ENCODE measurements around the gene ARFGAP1. TPM values are rescaled to one million over a fixed set of nuclear protein-coding genes. Genes with fewer than 3 reads are reported as not detected.
"Not testable (repeated sequence)": the region's sequence is repeated elsewhere in the genome, so short reads cannot be mapped to it uniquely, and the experiment has no call there.

ARFGAP1 gene
- total RNA-seq, 2 experiments from 2014 or later: 73.4 to 77.6 TPM

DNA sequence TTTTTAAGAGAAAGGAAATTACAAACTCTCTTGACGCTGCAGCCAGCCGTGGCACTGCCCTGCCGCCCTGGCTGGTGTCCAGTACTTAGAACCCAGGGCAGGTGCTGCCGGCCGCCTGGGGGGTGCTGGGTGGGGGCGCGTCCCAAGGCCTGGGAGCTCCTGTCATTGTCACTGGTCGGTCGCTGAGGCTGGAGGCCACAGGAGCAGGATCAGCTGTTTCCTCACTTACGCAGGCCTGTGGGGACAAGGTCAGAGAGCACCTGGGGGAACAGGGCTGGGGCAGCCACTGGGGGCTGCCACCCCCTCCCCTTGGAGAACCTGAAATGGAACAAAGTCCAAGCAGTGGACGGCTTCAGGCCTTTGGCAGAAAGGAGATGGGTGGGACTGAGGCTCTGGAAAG lies 31.3 kb upstream of the ARFGAP1 start:
- Mint-ChIP-seq H3K4me1 (no peaks in the 10 kb centered on the region), H3K36me3 (ENCODE audit: low read depth) (no peaks in the 10 kb centered on the region), H3K9me3 (ENCODE audit: low read depth) (no peaks in the 10 kb centered on the region), H3K4me3 (no peak overlapping the region), H3K27ac (no peak overlapping the region), H3K27me3 (no peaks in the 10 kb centered on the region)
- ATAC-seq: no peak
- CTCF ChIA-PET: no interaction called here
- DNase-seq: no peak
- POLR2A ChIA-PET: no interaction called here
- intact Hi-C loops (cut with DNase I, micrococcal nuclease): no loop called here

DNA sequence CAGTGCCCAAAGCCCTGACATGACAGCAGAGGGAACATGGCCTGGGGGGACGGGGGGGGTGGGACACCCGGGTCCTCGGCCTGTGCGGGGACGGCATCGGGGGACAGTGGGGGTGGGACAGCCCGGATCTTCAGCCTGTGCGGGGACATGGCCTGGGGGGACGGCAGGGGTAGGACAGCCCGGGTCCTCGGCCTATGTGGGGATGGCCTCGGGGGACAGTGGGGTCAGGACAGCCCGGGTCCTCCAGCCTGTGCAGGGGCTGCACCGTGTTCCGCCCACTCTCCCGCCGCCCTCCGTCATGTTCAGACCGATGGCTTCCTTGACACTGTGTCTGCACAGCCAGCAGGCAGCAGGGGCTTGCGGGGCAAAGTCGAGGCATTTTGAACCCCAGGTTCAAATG lies 29.9 kb upstream of the ARFGAP1 start:
- Mint-ChIP-seq H3K4me1 (no peaks in the 10 kb centered on the region), H3K36me3 (ENCODE audit: low read depth) (no peaks in the 10 kb centered on the region), H3K9me3 (ENCODE audit: low read depth) (no peaks in the 10 kb centered on the region), H3K4me3 (no peak overlapping the region), H3K27ac (no peak overlapping the region), H3K27me3 (no peaks in the 10 kb centered on the region)
- CTCF ChIA-PET: interaction anchor here (1.0 kb wide), 1 partner anchor 35 kb away, joined by 5 read pairs; no protein-coding TSS in a partner anchor
- intact Hi-C loops (cut with DNase I, micrococcal nuclease): no loop called here
- DNase-seq (no peak), ATAC-seq (no peak)
- POLR2A ChIA-PET: no interaction called here

DNA sequence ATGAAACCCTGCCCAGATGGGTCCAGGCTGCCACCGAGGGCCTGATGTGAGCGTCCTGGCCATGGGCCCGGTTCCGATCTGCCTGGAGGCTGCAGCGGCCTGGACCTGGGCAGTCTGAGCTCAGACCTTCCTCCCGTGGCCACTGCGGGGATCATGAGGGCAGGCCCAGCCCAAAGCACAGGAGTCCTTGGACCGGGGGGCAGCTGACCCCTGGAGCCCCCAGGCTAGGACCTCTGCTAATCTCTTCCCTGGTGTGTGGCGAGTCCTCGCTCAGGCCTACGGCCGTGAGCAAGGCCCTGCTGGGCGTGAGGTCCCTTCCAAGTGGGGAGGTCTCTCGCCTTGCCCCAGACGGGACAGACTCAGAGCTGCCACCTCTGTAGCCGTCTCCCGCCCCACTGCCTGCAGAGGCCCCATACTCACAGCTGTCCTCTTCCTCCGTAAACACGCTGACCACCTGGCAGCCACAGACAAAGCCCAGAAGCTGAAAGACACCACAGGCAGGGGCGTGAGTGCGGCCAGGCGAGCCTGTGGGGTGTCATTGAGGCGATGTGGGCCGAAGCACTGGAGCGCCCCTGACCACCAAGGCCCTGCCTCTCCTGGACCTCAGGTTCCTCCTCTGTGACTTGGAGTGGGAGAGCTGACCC lies 28.9 kb upstream of the ARFGAP1 start:
- no peak for ATAC-seq
- Mint-ChIP-seq H3K36me3 (ENCODE audit: low read depth) (no peaks in the 10 kb centered on the region), H3K27ac (no peak overlapping the region), H3K27me3 (peaks cover 5% of the 10 kb centered on the region), H3K4me1 (no peaks in the 10 kb centered on the region), H3K4me3 (no peak overlapping the region), H3K9me3 (ENCODE audit: low read depth) (no peaks in the 10 kb centered on the region)
- ChIA-PET POLR2A (no interaction called here), CTCF (interaction anchor here (1.0 kb wide), 1 partner anchor 34 kb away, joined by 5 read pairs; no protein-coding TSS in a partner anchor)
- intact Hi-C loops (cut with DNase I, micrococcal nuclease): no loop called here
- DNase-seq: no peak

DNA sequence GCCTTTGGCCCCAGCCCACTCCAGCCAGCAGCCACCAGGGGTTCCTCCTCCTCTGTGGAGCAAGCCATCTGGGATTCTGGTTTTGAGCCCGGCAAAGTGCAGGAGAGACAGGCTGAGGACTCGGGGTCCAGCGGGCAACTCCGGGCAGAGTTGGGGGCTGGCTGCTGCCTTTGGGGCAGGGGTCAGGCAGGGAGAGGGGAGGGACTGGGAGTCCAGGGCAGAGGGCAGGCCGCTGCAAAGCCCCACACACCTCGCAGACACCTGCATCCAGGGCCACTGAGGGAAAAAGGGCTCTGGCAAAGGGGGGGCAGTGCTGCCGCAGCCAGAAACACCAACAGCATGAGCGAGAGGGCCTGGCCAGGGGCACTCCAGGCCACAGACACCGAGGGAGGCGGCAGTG lies 28.1 kb upstream of the ARFGAP1 start:
- no peaks in the 10 kb centered on the region for H3K36me3 Mint-ChIP-seq (ENCODE audit: low read depth)
- intact Hi-C loops (cut with DNase I, micrococcal nuclease): no loop called here
- ATAC-seq (no peak), DNase-seq (no peak)
- peaks cover 5% of the 10 kb centered on the region for H3K27me3 Mint-ChIP-seq
- H3K27ac Mint-ChIP-seq: no peak overlapping the region
- H3K4me3 Mint-ChIP-seq: no peak overlapping the region
- CTCF ChIA-PET: interaction anchor here (0.5 kb wide), 1 partner anchor 90 kb away, joined by 3 read pairs; no protein-coding TSS in a partner anchor
- no peaks in the 10 kb centered on the region for H3K4me1 Mint-ChIP-seq
- POLR2A ChIA-PET: no interaction called here
- H3K9me3 Mint-ChIP-seq (ENCODE audit: low read depth): no peaks in the 10 kb centered on the region

DNA sequence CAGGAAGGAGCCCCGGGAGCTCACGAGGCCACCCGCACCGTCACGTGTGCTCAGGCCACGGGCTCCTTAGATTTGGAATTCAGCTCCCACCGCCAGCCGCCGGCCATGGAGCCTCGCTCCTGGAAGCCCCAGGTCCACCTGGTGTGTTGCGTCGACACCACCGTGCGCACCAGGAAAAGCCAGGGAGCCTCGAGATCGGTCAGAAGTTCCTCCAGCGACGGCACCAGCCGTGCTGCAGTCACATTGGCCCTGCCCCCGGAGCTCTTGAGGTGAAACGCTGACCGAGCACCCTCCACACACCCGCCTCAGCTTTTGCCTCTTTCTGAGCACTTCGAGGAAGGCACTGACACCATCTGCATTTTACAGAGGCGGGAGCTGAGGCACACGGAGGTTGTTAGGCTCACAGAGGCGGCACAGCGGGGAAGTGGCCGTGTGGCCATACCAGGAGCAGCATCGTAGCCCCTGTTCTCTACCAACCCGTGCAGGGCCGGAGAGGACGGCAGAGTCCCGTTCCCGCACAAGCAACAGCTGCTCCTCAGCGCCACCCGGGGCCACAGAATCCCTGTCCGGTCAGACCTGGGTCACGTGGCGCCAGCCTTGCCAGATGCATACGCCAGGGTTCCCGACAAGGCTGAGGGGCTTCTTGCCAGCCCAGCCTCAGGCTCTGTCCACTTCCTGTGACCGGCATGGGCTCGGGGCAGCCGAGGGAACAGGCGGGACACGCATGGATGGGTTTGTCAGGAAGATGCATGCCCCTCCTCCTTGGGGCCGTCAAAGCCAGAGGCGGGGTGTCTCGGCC lies 25.9 kb upstream of the ARFGAP1 start:
- Mint-ChIP-seq H3K27me3 (peaks cover 13% of the 10 kb centered on the region), H3K4me1 (no peaks in the 10 kb centered on the region), H3K27ac (no peak overlapping the region), H3K4me3 (no peak overlapping the region), H3K36me3 (ENCODE audit: low read depth) (no peaks in the 10 kb centered on the region), H3K9me3 (ENCODE audit: low read depth) (no peaks in the 10 kb centered on the region)
- CTCF ChIA-PET: interaction anchor here (1.2 kb wide), 1 partner anchor 267 kb away, joined by 4 read pairs; no protein-coding TSS in a partner anchor
- intact Hi-C loops (cut with DNase I, micrococcal nuclease): no loop called here
- DNase-seq: no peak
- no peak for ATAC-seq
- POLR2A ChIA-PET: no interaction called here

DNA sequence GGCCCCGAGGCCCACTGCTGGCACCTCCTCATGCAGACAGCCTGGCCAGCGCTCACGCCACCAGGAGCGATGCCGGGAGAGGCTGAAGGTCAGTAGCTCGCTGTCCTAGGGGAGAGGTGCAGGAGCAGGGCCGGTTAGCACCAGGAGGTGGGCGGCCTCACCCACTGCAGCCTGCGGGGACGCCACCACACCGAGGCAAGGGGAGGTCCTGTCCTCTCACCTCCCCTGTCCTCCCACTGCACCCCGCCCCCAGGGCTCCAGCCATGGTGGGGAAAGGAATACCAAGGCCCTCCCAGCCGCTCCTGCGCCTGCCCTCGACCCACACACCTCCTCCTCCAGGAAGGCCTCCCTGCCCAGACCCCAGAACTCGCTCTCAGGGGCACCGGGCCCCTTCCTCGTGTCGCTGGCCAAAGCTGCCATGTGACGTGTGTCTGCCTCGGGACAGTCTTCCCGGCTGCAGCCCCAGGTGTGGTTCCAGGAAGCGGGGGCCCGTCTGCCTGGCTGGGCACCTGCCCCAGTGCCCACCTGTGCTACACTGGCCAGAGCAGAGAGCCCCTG lies 24.9 kb upstream of the ARFGAP1 start:
- Mint-ChIP-seq H3K27ac (no peak overlapping the region), H3K4me1 (no peaks in the 10 kb centered on the region), H3K4me3 (no peak overlapping the region), H3K27me3 (peaks cover 17% of the 10 kb centered on the region), H3K36me3 (ENCODE audit: low read depth) (no peaks in the 10 kb centered on the region), H3K9me3 (ENCODE audit: low read depth) (no peaks in the 10 kb centered on the region)
- POLR2A ChIA-PET: no interaction called here
- intact Hi-C loops (cut with DNase I, micrococcal nuclease): no loop called here
- no peak for DNase-seq
- ATAC-seq: no peak
- CTCF ChIA-PET: no interaction called here

DNA sequence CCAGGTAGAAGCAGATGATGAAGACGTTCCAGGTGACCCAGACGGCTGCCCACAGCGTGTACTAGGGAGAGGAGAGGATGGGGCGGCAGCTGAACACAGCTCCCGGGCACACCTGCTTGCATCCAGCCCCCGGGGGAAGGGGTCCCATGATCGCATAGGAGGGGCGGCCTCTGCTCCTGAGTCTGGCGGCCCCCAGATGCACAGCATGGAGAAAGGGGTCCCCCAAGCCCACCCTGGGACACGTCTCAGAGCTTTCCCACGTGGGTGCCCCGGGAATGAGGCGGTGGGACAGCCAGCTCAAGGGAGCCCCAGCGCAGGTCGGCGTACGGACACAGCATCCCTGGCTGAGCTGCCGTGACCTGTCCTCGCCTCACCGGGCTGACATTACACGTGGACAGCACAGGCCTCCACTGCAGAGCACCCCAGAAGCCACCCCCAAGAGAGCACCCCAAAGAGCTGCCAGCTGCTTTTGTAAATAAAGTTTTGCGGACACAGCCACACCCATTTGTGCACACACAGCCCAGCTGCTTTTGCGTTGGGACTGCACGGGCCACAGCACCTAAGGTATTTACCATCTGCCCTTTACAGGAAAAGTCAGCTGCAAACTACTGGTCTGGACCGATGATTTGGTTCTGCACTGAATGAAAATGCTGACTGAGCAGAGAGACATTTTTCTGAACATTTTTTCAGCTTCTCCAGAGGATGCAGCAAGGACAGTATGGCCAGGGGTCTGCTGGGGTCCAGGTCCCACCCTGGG lies 23.6 kb upstream of the ARFGAP1 start:
- POLR2A ChIA-PET: no interaction called here
- H3K27me3 Mint-ChIP-seq: peaks cover 22% of the 10 kb centered on the region
- CTCF ChIA-PET: interaction anchor here (1.0 kb wide), 1 partner anchor 26 kb away, joined by 4 read pairs; no protein-coding TSS in a partner anchor
- H3K27ac Mint-ChIP-seq: no peak overlapping the region
- no peak for ATAC-seq
- no peaks in the 10 kb centered on the region for H3K9me3 Mint-ChIP-seq (ENCODE audit: low read depth)
- no peak overlapping the region for H3K4me3 Mint-ChIP-seq
- no peaks in the 10 kb centered on the region for H3K36me3 Mint-ChIP-seq (ENCODE audit: low read depth)
- peaks cover 3% of the 10 kb centered on the region for H3K4me1 Mint-ChIP-seq
- intact Hi-C loops (cut with DNase I, micrococcal nuclease): no loop called here
- no peak for DNase-seq

DNA sequence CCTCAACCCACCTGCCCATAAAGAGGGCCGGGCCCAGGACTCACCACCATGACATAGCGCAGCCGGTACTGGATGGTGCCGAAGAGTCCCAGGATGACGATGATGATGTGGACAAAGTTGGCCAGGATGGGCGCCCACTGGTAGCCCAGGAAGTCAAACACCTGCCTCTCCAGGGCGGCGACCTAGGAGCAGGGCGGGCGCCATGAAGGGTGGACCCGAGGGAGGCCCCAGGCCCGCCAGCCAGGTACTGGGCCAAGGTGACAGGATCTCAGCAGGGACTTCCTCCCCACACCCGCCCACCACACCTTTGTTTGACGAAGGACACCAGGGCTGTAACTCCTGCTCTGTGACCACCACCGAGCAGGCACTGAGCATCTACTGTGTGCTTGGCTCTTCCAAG lies 22.7 kb upstream of the ARFGAP1 start:
- Mint-ChIP-seq H3K9me3 (ENCODE audit: low read depth) (no peaks in the 10 kb centered on the region), H3K4me3 (no peak overlapping the region), H3K36me3 (ENCODE audit: low read depth) (no peaks in the 10 kb centered on the region), H3K4me1 (peaks cover 3% of the 10 kb centered on the region), H3K27ac (no peak overlapping the region), H3K27me3 (peaks cover 24% of the 10 kb centered on the region)
- no peak for ATAC-seq
- ChIA-PET POLR2A (no interaction called here), CTCF (interaction anchor here (1.0 kb wide), 1 partner anchor 27 kb away, joined by 4 read pairs; no protein-coding TSS in a partner anchor)
- intact Hi-C loops (cut with DNase I, micrococcal nuclease): no loop called here
- no peak for DNase-seq

DNA sequence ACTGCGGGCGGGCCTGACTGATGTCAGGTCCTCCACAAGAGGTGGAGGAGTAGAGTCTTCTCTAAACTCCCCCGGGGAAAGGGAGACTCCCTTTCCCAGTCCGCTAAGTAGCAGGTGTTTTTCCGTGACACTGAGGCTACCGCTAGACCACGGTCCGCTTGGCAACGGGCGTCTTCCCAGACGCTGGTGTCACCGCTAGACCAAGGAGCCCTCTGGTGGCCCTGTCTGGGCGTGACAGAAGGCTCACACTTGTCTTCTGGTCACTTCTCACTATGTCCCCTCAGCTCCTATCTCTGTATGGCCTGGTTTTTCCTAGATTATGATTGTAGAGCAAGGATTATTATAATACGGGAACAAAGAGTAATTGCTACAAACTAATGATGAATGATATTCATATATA lies 21.3 kb upstream of the ARFGAP1 start:
- H3K4me1 Mint-ChIP-seq; H3K4me3 Mint-ChIP-seq; H3K27ac Mint-ChIP-seq; H3K9me3 Mint-ChIP-seq (ENCODE audit: low read depth); H3K36me3 Mint-ChIP-seq (ENCODE audit: low read depth); ATAC-seq; intact Hi-C loops (cut with DNase I, micrococcal nuclease); POLR2A ChIA-PET: not testable (repeated sequence)
- CTCF ChIA-PET: interaction anchor here (2.6 kb wide), 1 partner anchor 28 kb away, joined by 13 read pairs; no protein-coding TSS in a partner anchor
- peak; percentile 30 for DNase-seq
- peaks cover 32% of the 10 kb centered on the region for H3K27me3 Mint-ChIP-seq

DNA sequence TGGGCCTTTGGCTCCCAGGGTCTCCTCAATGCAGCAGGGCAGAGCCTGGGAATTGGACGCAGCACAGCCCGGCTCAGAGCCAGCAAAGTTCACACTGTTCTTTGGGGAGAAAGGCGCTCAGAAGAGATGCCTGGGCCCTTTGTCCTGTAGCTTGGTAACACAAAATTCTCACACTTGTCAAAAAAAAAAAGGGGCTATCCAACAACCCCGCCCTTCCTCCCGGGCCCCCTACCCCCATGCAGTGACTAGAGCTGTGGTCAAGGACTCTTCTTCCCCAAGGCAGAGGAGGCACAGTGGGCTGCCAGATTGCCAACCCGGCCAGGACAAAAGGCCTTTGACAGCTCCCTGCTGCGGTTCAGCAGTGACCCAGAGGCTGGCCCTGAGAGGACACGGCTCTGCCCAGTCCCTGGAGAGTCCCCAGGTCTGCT lies 20.3 kb upstream of the ARFGAP1 start:
- H3K4me1 Mint-ChIP-seq: peaks cover 3% of the 10 kb centered on the region
- intact Hi-C loops (cut with DNase I, micrococcal nuclease): loop anchor here in 1 of 2 experiments (2.0 kb wide), 1 partner anchor 29 kb away; no protein-coding TSS in a partner anchor
- H3K4me3 Mint-ChIP-seq: no peak overlapping the region
- ATAC-seq (no peak), DNase-seq (no peak)
- H3K27me3 Mint-ChIP-seq: peaks cover 40% of the 10 kb centered on the region
- H3K9me3 Mint-ChIP-seq (ENCODE audit: low read depth): no peaks in the 10 kb centered on the region
- ChIA-PET POLR2A (no interaction called here), CTCF (interaction anchor here (0.6 to 2.6 kb wide), 2 partner anchors 21 to 29 kb away, joined by 3 to 13 read pairs; no protein-coding TSS in a partner anchor)
- H3K27ac Mint-ChIP-seq: no peak overlapping the region
- H3K36me3 Mint-ChIP-seq (ENCODE audit: low read depth): no peaks in the 10 kb centered on the region

DNA sequence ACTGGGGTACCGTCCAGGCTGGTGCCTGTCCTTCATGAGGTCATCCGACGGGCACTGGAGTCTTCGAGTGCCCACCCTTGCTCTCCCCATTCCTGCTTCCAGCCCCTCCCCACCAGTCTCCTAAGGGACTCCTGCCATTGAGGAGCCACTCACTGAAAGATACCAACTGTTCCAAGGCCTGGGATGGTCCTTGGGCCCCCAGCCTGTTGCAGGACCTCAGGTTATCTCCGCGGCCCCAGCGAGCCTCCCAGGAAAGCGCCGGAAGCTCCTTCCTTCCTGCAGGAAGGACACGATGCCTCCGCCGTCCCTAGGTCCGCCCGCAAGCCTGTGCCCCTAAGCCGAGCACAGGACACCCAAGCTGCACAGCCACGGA lies 19.6 kb upstream of the ARFGAP1 start:
- ChIA-PET POLR2A (no interaction called here), CTCF (interaction anchor here (2.6 kb wide), 1 partner anchor 30 kb away, joined by 13 read pairs; no protein-coding TSS in a partner anchor)
- no peak overlapping the region for H3K27ac Mint-ChIP-seq
- ATAC-seq (no peak), DNase-seq (no peak)
- no peaks in the 10 kb centered on the region for H3K9me3 Mint-ChIP-seq (ENCODE audit: low read depth)
- no peak overlapping the region for H3K4me3 Mint-ChIP-seq
- H3K4me1 Mint-ChIP-seq: peaks cover 3% of the 10 kb centered on the region
- no peaks in the 10 kb centered on the region for H3K36me3 Mint-ChIP-seq (ENCODE audit: low read depth)
- intact Hi-C loops (cut with DNase I, micrococcal nuclease): loop anchor here in 1 of 2 experiments (2.0 kb wide), 1 partner anchor 30 kb away; no protein-coding TSS in a partner anchor
- peaks cover 45% of the 10 kb centered on the region for H3K27me3 Mint-ChIP-seq

Data from activated CD4-positive, alpha-beta T cell treated with anti-CD3 and anti-CD28 coated beads for 36 hours (primary cell).